Adipocyte (in vitro differentiated cells): ENCODE data around the gene DPP7.
"Not testable (repeated sequence)": the region's sequence is repeated elsewhere in the genome, so short reads cannot be mapped to it uniquely, and the experiment has no call there.

ENCODE experiments used
- DNase-seq: peaks from one replicate; pipeline ENCODE4 v3.0.0-alpha.2; 2015; ENCODE audit warnings: low read depth
- H3K27me3 ChIP-seq: replicated peaks from 2 replicates; pipeline ENCODE4 v1.7.0; 2013; ENCODE audit warnings: mild to moderate bottlenecking, low read length, moderate library complexity; ENCODE audit not compliant: control insufficient read depth, insufficient read depth
- H3K36me3 ChIP-seq: 2 replicates; pipeline ENCODE4 v1.7.0; 2013; ENCODE audit warnings: low read length, mild to moderate bottlenecking, moderate library complexity; ENCODE audit not compliant: control insufficient read depth, insufficient read depth, severe bottlenecking
- H3K4me1 ChIP-seq: 2 replicates; pipeline ENCODE4 v1.7.0; 2013; ENCODE audit warnings: mild to moderate bottlenecking, low read length, moderate library complexity; ENCODE audit not compliant: control insufficient read depth, insufficient read depth
- H3K4me3 ChIP-seq: 2 replicates; pipeline ENCODE4 v1.7.0; 2013; ENCODE audit warnings: mild to moderate bottlenecking, low read length, moderate library complexity
- H3K9ac ChIP-seq: 2 replicates; pipeline ENCODE4 v1.7.0; 2013; ENCODE audit warnings: mild to moderate bottlenecking, low read length, moderate library complexity
- H3K9me3 ChIP-seq: 2 replicates; pipeline ENCODE4 v1.7.0; 2013; ENCODE audit warnings: mild to moderate bottlenecking, low read length, moderate library complexity; ENCODE audit not compliant: control insufficient read depth

DPP7 gene

DNA sequence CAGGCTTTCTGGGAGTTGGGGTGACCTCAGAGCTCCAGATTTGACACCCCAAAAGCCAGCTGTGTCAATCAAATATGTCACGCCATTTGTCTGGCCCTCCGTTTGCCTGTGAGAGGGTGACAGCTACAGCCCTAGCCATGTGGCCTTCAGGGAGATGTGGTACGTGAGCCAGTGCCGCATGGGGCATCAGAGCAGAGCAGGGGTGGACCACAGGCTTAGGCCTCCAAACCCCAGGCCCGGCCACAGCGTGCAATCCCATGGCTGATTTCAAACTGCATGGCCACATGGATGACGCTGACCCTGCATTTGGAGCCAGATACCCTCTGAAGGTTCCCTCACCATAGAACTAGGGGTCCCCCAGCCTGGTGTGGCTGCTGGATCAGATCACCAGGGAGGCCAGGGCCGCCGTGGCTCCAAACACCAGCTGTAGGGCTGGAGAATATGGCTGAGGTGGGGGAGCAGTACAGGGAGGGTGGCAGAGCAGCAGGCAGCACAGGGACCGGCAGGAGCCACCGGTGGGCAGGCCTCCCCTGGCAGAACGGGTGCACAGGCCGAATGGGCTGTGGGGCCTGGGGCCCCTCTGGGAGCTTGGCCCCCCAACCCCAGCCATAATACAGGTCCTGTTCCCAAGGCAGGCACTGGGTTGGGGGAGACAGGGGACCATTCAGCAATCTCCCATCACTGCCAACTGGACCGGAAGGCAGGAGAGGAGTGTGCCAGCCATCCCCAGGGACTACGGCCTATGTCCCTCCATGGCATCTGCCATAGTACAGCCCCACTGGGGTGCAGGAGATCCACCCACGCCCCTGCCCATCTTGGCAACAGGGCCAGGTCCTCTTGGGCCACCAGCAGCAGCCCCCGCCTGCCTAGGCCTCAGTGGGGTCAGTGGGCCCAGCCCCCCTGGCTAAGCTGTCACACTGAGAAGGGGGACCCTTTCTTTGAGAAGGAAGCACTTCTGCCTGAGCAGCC lies 45.7 kb downstream of the DPP7 start:
- Histone ChIP-seq H3K9ac (no peak overlapping the region), H3K4me3 (no peak overlapping the region)
- no peak for DNase-seq

GRCh38 chr9:137067860-137068538 lies 46.5 kb downstream of the DPP7 start:
- H3K4me3 ChIP-seq = no peak overlapping the region
- DNase-seq = peak; percentile 88
- no peaks in the 10 kb centered on the region for H3K4me1 ChIP-seq

More for the DNA sequence above, 45.7 kb downstream of the DPP7 start:
- Histone ChIP-seq H3K9me3 (no peaks in the 10 kb centered on the region), H3K36me3 (no peaks in the 10 kb centered on the region), H3K4me1 (no peaks in the 10 kb centered on the region), H3K27me3 (peaks cover 5% of the 10 kb centered on the region)

GRCh38 chr9:137066096-137066861 lies 48.3 kb downstream of the DPP7 start:
- Histone ChIP-seq H3K9me3 (no peaks in the 10 kb centered on the region), H3K36me3 (no peaks in the 10 kb centered on the region), H3K4me1 (no peaks in the 10 kb centered on the region), H3K4me3 (no peak overlapping the region), H3K9ac (no peak overlapping the region), H3K27me3 (peaks cover 5% of the 10 kb centered on the region)
- DNase-seq = no peak

More at GRCh38 chr9:137067860-137068538, 46.5 kb downstream of the DPP7 start:
- peaks cover 5% of the 10 kb centered on the region for H3K27me3 ChIP-seq
- H3K9me3 ChIP-seq = no peaks in the 10 kb centered on the region
- no peak overlapping the region for H3K9ac ChIP-seq
- no peaks in the 10 kb centered on the region for H3K36me3 ChIP-seq

GRCh38 chr9:137065336-137065967 lies 49.1 kb downstream of the DPP7 start:
- Histone ChIP-seq H3K36me3 (no peaks in the 10 kb centered on the region), H3K27me3 (peaks cover 5% of the 10 kb centered on the region), H3K9ac (no peak overlapping the region), H3K9me3 (no peaks in the 10 kb centered on the region), H3K4me3 (no peak overlapping the region), H3K4me1 (no peaks in the 10 kb centered on the region)
- no peak for DNase-seq

GRCh38 chr9:137064880-137065164 lies 49.7 kb downstream of the DPP7 start:
- no peak for DNase-seq
- H3K9ac ChIP-seq = no peak overlapping the region
- H3K27me3 ChIP-seq = peaks cover 5% of the 10 kb centered on the region
- no peaks in the 10 kb centered on the region for H3K4me1 ChIP-seq
- no peaks in the 10 kb centered on the region for H3K36me3 ChIP-seq
- H3K4me3 ChIP-seq = no peak overlapping the region
- no peaks in the 10 kb centered on the region for H3K9me3 ChIP-seq

DNA sequence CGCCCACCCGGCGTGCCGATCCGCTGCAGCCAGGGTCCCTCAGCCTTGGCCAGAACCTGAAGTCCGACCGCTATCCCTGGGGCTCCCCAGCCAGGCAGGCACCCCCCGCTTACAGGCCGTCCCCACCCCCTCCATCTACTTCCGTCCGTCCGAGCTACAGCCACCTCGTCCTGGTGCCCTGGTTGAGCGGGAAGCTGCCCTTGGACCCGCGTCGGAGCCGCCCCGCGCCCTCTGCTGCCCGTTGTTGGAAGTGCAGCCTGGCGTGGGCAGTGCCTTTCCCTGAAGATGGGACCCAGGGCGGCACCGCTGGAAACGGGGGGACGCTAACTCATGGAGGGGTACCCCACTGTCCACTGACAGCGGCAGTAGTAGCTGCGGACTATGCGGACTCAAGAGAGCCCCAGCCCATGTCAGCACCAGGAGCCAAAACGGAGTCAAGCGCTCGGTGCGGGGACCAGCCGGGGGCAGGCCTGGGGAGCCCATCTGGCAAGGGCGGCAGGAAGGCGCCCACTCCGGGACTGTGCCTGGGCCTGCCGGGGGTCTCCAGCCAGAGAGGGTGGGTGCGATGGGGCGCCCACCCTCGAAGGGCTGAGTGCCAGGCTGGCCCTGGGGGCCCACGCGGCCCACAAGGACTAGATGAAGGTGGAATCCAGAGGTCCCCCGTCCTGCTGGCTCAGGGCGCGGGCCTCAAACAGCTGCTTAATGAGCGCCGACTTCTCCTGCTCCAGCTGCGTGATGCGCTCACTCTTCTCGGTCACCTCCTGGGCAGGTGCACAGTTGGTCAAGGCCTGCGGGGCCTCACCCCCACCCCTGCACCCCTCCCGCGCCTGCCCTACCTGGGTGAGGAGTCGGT lies 50.3 kb downstream of the DPP7 start:
- Histone ChIP-seq H3K9ac (no peak overlapping the region), H3K4me3 (no peak overlapping the region), H3K36me3 (no peaks in the 10 kb centered on the region), H3K4me1 (no peaks in the 10 kb centered on the region), H3K9me3 (no peaks in the 10 kb centered on the region), H3K27me3 (peaks cover 3% of the 10 kb centered on the region)
- DNase-seq = peak; percentile 76

DNA sequence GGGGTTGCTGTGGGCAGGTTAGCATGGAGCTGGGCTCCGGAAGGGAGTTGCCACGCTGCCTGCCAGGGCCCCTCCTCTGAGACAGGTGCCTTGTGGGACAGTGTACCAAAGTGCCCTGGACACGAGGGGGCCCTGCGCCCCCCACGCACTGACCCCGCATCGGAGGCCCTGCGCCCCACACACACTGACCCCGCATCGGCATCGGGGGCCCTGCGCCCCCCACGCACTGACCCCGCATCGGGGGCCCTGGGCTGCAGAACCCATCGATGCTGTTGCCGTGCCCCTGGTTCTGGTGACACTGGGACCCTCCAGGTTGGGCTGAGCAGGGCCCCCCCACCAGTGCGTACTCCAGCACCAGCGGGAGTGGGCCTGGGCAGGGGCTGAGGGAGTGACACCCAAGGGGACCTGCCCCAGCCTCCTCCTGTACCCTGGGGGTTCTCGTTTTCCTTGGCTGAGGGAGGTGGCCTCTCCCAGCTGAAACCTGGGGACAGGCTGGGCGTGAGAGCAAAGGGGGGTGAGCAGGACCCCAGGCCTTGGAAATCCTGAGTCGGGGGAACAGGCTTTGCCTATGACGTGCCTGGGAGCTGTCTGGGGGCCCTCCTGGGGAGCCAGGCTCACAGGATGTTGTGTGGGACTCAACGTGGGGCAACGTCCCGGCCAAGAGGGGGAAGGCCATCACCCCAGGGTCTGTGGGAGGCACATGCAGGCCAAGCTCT lies 51.1 kb downstream of the DPP7 start:
- Histone ChIP-seq H3K9me3 (no peaks in the 10 kb centered on the region), H3K36me3 (no peaks in the 10 kb centered on the region), H3K4me3 (no peak overlapping the region), H3K27me3 (peaks cover 4% of the 10 kb centered on the region), H3K9ac (no peak overlapping the region), H3K4me1 (no peaks in the 10 kb centered on the region)
- no peak for DNase-seq

- H3K4me3 ChIP-seq, H3K36me3 ChIP-seq, H3K4me1 ChIP-seq, H3K9ac ChIP-seq, H3K9me3 ChIP-seq, DNase-seq, H3K27me3 ChIP-seq: not testable (repeated sequence)
Observed at GRCh38 chr9:137062798-137063197, 51.7 kb downstream of the DPP7 start.

GRCh38 chr9:137062384-137062783 lies 52.1 kb downstream of the DPP7 start:
- no peaks in the 10 kb centered on the region for H3K9me3 ChIP-seq
- no peaks in the 10 kb centered on the region for H3K4me1 ChIP-seq
- no peak for DNase-seq
- no peaks in the 10 kb centered on the region for H3K36me3 ChIP-seq
- H3K4me3 ChIP-seq = no peak overlapping the region
- H3K27me3 ChIP-seq = peaks cover 4% of the 10 kb centered on the region
- no peak overlapping the region for H3K9ac ChIP-seq
